GM12878 (cell line): ENCODE measurements around the gene IL33. TPM values are rescaled to one million over a fixed set of nuclear protein-coding genes. Genes with fewer than 3 reads are reported as not detected.

Experiments used
- CHD2 ChIP-seq: IDR thresholded peaks from 2 replicates; pipeline ENCODE4 v1.6.1; 2011; ENCODE audit warnings: low read depth, low read length, improper control_type of control experiment, borderline replicate concordance
- CHD4 ChIP-seq: fragments of 200-600 bp; sonication (generic); IDR thresholded peaks from 2 replicates; pipeline ENCODE4 v1.6.1; 2016; ENCODE audit warnings: mild to moderate bottlenecking
- CREM ChIP-seq: IDR thresholded peaks from 2 replicates; pipeline ENCODE4 v1.6.1; 2014; ENCODE audit warnings: antibody characterized with exemption, low read depth
- ETV6 ChIP-seq, 2 experiments: fragments of 450-650 bp in 1 of 2; IDR thresholded peaks in 1 of 2; conservative IDR thresholded peaks in 1 of 2; 2 replicates each; pipeline ENCODE4 v1.6.1; 2014; ENCODE audit warnings: antibody characterized with exemption in 1 of 2, borderline replicate concordance in 1 of 2, low read depth in 1 of 2, mild to moderate bottlenecking in 1 of 2, moderate library complexity in 1 of 2
- FOS ChIP-seq: IDR thresholded peaks from 3 replicates; pipeline ENCODE4 v1.6.1; 2011; ENCODE audit warnings: borderline replicate concordance; ENCODE audit not compliant: insufficient read length; ENCODE audit errors: extremely low read depth
- HDAC2 ChIP-seq: fragments of 200-600 bp; sonication (generic); IDR thresholded peaks from 2 replicates; pipeline ENCODE4 v1.6.1; 2017
- NFYA ChIP-seq: IDR thresholded peaks from 2 replicates; pipeline ENCODE4 v1.6.1; 2011; ENCODE audit warnings: low read depth, mild to moderate bottlenecking, low read length, improper control_type of control experiment, borderline replicate concordance
- NKRF ChIP-seq: fragments of 450-650 bp; conservative IDR thresholded peaks from 2 replicates; pipeline ENCODE4 v1.6.1; 2017; ENCODE audit warnings: mild to moderate bottlenecking, moderate library complexity
- RBBP5 ChIP-seq: fragments of 200-600 bp; sonication (generic); conservative IDR thresholded peaks from 2 replicates; pipeline ENCODE4 v1.6.1; 2016
- SMAD1 ChIP-seq: fragments of 450-650 bp; IDR thresholded peaks from 2 replicates; pipeline ENCODE4 v1.6.1; 2018; ENCODE audit warnings: mild to moderate bottlenecking, low read depth; ENCODE audit not compliant: partially characterized antibody
- SRF ChIP-seq, 2 experiments: IDR thresholded peaks; 2 replicates each; pipeline ENCODE4 v1.6.1; 2011; ENCODE audit warnings: low read depth in 2 of 2, low read length in 2 of 2, mild to moderate bottlenecking in 1 of 2, moderate library complexity in 1 of 2
- YBX1 ChIP-seq: fragments of 450-650 bp; IDR thresholded peaks from 2 replicates; pipeline ENCODE4 v1.6.1; 2016; ENCODE audit warnings: antibody characterized with exemption
- ZBTB11 ChIP-seq: fragments of 450-650 bp; formaldehyde crosslinking; IDR thresholded peaks from 2 replicates; pipeline ENCODE4 v1.5.0; 2022; ENCODE audit warnings: mild to moderate bottlenecking, missing genetic modification characterization
- ZBTB40 ChIP-seq: fragments of 450-650 bp; IDR thresholded peaks from 2 replicates; pipeline ENCODE4 v1.6.1; 2016; ENCODE audit warnings: mild to moderate bottlenecking, moderate library complexity, borderline replicate concordance
- ZNF384 ChIP-seq: IDR thresholded peaks from 2 replicates; pipeline ENCODE4 v1.6.1; 2012; ENCODE audit warnings: low read depth, mild to moderate bottlenecking, low read length, improper control_type of control experiment, borderline replicate concordance
- polyA plus RNA-seq, 11 experiments: library from polyadenylated mRNA; depleted of rRNA in 4 of 11; unstranded in 6 of 11; stranded (reverse) in 5 of 11; fragments of >200 nt; fragmentation: Nextera tagmentation in 4 of 11; fragmentation: Illumina TruSeq in 1 of 11; extraction: Ambion mirVana in 4 of 11; extraction: Trizol in 1 of 11; gene quantifications; 1 replicate in 1 of 11; 2 replicates in 10 of 11; pipeline versions ENCODE4 v1.2.1 to v1.2.3, GENCODE V29; 2011 to 2016; ENCODE audit warnings: inconsistent platforms in 2 of 11, missing spikeins in 2 of 11, low read depth in 1 of 11
- total RNA-seq, 4 experiments: library from RNA; depleted of rRNA in 3 of 4; stranded (reverse); fragments of >200 nt in 3 of 4; fragmentation: Illumina TruSeq in 1 of 4; extraction: Trizol in 1 of 4; gene quantifications; 2 replicates each; pipeline versions ENCODE4 v1.2.1 to v1.2.3, GENCODE V29; 2013 to 2021
- TF ChIP-seq, protein P1 (sequence below): fragments of 450-650 bp; IDR thresholded peaks from 2 replicates; pipeline ENCODE4 v1.6.1; 2018; ENCODE audit warnings: borderline replicate concordance, mild to moderate bottlenecking; ENCODE audit not compliant: partially characterized antibody

IL33 gene
- total and polyA plus RNA-seq, 10 of the 15 experiments (the other 5 are each of a cell fraction or from before 2014, with no cell fraction given), result not detected

DNA sequence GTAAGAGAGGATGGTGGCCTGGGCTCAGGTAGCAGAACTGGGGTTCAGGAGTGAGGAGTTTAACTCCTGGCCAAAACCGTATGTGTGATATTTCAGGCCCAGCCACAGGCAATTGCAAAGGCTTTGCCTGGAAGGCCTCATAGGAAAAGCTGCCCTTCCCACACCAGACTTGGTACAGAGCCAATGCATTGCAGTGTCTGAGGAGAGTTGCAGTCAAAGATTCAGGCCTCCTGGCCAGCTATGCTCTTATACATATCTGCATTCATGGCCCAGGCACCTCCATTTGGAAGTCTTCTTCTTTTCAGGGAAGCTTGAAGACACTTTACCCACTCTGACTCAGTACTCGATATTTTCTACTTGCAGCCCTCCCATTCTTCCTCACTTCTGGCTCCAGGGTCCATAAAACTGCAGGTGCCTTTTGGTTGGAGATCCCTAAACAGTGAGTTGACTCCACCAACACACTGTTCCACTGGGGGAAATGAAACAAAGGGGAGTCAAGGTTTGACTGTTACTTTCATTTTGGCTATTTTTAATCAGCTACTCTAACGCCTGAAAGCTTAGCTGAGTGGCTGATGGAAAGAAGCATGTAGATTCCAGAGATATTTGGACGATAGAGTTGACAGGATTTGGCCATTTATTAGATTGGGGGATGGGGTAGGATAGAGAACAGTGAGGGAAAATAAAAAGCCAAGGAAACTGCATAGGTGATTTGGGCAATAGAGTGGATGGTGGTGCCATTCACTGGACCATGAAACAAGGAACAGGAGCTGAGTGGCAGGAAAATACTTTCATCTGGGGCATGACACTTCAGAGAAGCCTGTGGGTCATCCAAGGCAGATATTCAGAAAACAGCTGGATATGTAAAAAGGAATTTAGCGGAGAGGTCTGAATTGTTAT lies 30.6 kb upstream of the IL33 start (continued):
- TF ChIP-seq ETV6 (conservative IDR thresholded peaks at IDR 0.05 in 1 of 2, IDR thresholded peaks at IDR 0.05 in 1 of 2; ENCODE audit: borderline replicate concordance in 1 of 2, low read depth in 1 of 2) (peak in 1 of 2 experiments; percentile 85; a peak in 2 of 4 replicates), CHD4 (no peak), ZNF384 (no peak), ZBTB11 (CRISPR knock-in tag) (no peak), NKRF (no peak), YBX1 (no peak), CREM (peak; percentile 79), HDAC2 (no peak), SMAD1 (no peak), SRF (IDR thresholded peaks at IDR 0.05; ENCODE audit: low read depth in 2 of 2, low read length in 2 of 2) (peak in 1 of 2 experiments; percentile 65; a peak in 1 of 4 replicates), RBBP5 (no peak), FOS (no peak), ZBTB40 (no peak), NFYA (no peak), CHD2 (0 out of 2 replicates have a peak, but pooled peaks have one; percentile 16)
- TF ChIP-seq, protein P1, sequence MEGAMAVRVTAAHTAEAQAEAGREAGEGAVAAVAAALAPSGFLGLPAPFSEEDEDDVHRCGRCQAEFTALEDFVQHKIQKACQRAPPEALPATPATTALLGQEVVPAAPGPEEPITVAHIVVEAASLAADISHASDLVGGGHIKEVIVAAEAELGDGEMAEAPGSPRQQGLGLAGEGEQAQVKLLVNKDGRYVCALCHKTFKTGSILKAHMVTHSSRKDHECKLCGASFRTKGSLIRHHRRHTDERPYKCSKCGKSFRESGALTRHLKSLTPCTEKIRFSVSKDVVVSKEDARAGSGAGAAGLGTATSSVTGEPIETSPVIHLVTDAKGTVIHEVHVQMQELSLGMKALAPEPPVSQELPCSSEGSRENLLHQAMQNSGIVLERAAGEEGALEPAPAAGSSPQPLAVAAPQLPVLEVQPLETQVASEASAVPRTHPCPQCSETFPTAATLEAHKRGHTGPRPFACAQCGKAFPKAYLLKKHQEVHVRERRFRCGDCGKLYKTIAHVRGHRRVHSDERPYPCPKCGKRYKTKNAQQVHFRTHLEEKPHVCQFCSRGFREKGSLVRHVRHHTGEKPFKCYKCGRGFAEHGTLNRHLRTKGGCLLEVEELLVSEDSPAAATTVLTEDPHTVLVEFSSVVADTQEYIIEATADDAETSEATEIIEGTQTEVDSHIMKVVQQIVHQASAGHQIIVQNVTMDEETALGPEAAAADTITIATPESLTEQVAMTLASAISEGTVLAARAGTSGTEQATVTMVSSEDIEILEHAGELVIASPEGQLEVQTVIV, result no peak
